Stimulated activated naive CD8-positive, alpha-beta T cell treated with anti-CD3 and anti-CD28 coated beads, Interleukin-15, amount 100 ng/mL, for 72 hours (primary cell): Measurements from ENCODE around the gene ZNF764.

Source experiments
- ATAC-seq: fragments of 150-1000 bp; cut with Tn5 transposase; 2 replicates; pipeline ENCODE4 v1.10.0; 2021; ENCODE audit warnings: mild to moderate bottlenecking, moderate library complexity
- DNase-seq, 2 donors: peaks; one replicate each; pipeline ENCODE4 v3.0.0; 2021 to 2022
- H3K27ac Mint-ChIP-seq, 2 donors: one replicate each; pipeline ENCODE4 v1.8.0; 2022; ENCODE audit warnings: mild to moderate bottlenecking in 2 of 2, mixed read lengths in 2 of 2, moderate library complexity in 2 of 2
- H3K27me3 Mint-ChIP-seq: one replicate; pipeline ENCODE4 v1.8.0; 2022; ENCODE audit warnings: mixed read lengths
- H3K4me1 Mint-ChIP-seq: one replicate; pipeline ENCODE4 v1.8.0; 2022; ENCODE audit warnings: mild to moderate bottlenecking, mixed read lengths
- H3K4me3 Mint-ChIP-seq, 2 donors: one replicate each; pipeline ENCODE4 v1.8.0; 2022; ENCODE audit warnings: mild to moderate bottlenecking in 2 of 2, mixed read lengths in 2 of 2, moderate library complexity in 1 of 2
- H3K9me3 Mint-ChIP-seq, 2 donors: one replicate each; pipeline ENCODE4 v1.8.0; 2022; ENCODE audit warnings: mixed read lengths in 2 of 2

Gene ZNF764

GRCh38 chr16:30511509-30511908 is 46.7 kb downstream of the ZNF764 start:
- no peak for ATAC-seq
- no peak overlapping the region for H3K4me3 Mint-ChIP-seq
- H3K9me3 Mint-ChIP-seq: no peaks in the 10 kb centered on the region
- H3K27me3 Mint-ChIP-seq: no peaks in the 10 kb centered on the region
- peak overlapping the region in 1 of 2 donors; percentile 31 for H3K27ac Mint-ChIP-seq
- DNase-seq: no peak
- peaks cover 23% of the 10 kb centered on the region for H3K4me1 Mint-ChIP-seq

- Mint-ChIP-seq H3K4me3 (no peak overlapping the region), H3K27me3 (no peaks in the 10 kb centered on the region), H3K9me3 (no peaks in the 10 kb centered on the region), H3K4me1 (peaks cover 19% of the 10 kb centered on the region), H3K27ac (no peak overlapping the region)
- ATAC-seq: no peak
- no peak for DNase-seq
These were observed 47.7 kb downstream of the ZNF764 start for GRCh38 chr16:30510376-30510938.

GRCh38 chr16:30509081-30509765 is 49.0 kb downstream of the ZNF764 start:
- DNase-seq (no peak), ATAC-seq (no peak)
- H3K27ac Mint-ChIP-seq: no peak overlapping the region
- no peaks in the 10 kb centered on the region for H3K27me3 Mint-ChIP-seq
- H3K4me1 Mint-ChIP-seq: peaks cover 17% of the 10 kb centered on the region
- no peaks in the 10 kb centered on the region for H3K9me3 Mint-ChIP-seq
- no peak overlapping the region for H3K4me3 Mint-ChIP-seq
